DND-41 (cell line): ENCODE measurements around the gene RSPO1.

ENCODE experiments used
- ATAC-seq: fragments of 200-7000 bp; cut with Tn5 transposase; 3 replicates; pipeline ENCODE4 v1.9.1; 2021; ENCODE audit warnings: low read depth; ENCODE audit not compliant: insufficient read depth
- DNase-seq: peaks from one replicate; pipeline ENCODE4 v3.0.0-alpha.2; 2020
- H2AFZ ChIP-seq: 2 replicates; pipeline ENCODE4 v1.6.0; 2012; ENCODE audit warnings: low read depth, low read length
- H3K27ac ChIP-seq: 2 replicates; pipeline ENCODE4 v1.5.1; 2012; ENCODE audit warnings: low read length, inconsistent platforms
- H3K27me3 ChIP-seq: fragments of 200-600 bp; sonication (generic); 2 replicates; pipeline ENCODE4 v1.6.0; 2012; ENCODE audit warnings: low read length, mild to moderate bottlenecking, inconsistent platforms; ENCODE audit not compliant: insufficient read depth, poor library complexity
- H3K36me3 ChIP-seq: 2 replicates; pipeline ENCODE4 v1.5.1; 2012; ENCODE audit warnings: low read length, inconsistent platforms; ENCODE audit not compliant: insufficient read depth
- H3K4me1 ChIP-seq: 2 replicates; pipeline ENCODE4 v1.5.1; 2012; ENCODE audit warnings: mild to moderate bottlenecking, low read length; ENCODE audit not compliant: insufficient read depth
- H3K4me2 ChIP-seq: 2 replicates; pipeline ENCODE4 v1.6.0; 2012; ENCODE audit warnings: mild to moderate bottlenecking, moderate library complexity, low read length, inconsistent platforms; ENCODE audit not compliant: insufficient read depth
- H3K4me3 ChIP-seq, 2 experiments: fragments of 200-600 bp in 1 of 2; shearing (Covaris generic) in 1 of 2; 2 replicates each; pipeline ENCODE4 v1.5.1; 2012 to 2016; ENCODE audit warnings: inconsistent platforms in 2 of 2, low read length in 2 of 2, mild to moderate bottlenecking in 2 of 2, low read depth in 1 of 2, moderate library complexity in 1 of 2
- H3K79me2 ChIP-seq: 2 replicates; pipeline ENCODE4 v1.6.0; 2012; ENCODE audit warnings: low read length, inconsistent platforms; ENCODE audit not compliant: insufficient read depth
- H3K9ac ChIP-seq: 2 replicates; pipeline ENCODE4 v1.6.0; 2012; ENCODE audit warnings: low read depth, mild to moderate bottlenecking, inconsistent platforms, low read length, moderate library complexity
- H3K9me3 ChIP-seq: 2 replicates; pipeline ENCODE4 v1.5.1; 2012; ENCODE audit warnings: low read length, moderate library complexity, mild to moderate bottlenecking, inconsistent platforms; ENCODE audit not compliant: insufficient read depth, severe bottlenecking
- H4K20me1 ChIP-seq: 2 replicates; pipeline ENCODE4 v1.6.0; 2012; ENCODE audit warnings: low read length; ENCODE audit not compliant: insufficient read depth
- EZH2 ChIP-seq: IDR thresholded peaks from 3 replicates; pipeline ENCODE4 v1.6.1; 2012; ENCODE audit warnings: borderline replicate concordance, low read depth, mild to moderate bottlenecking, moderate library complexity, low read length, inconsistent platforms; ENCODE audit not compliant: severe bottlenecking
- TF ChIP-seq, protein P1 (sequence below): IDR thresholded peaks from 2 replicates; pipeline ENCODE4 v1.5.1; 2012; ENCODE audit warnings: borderline replicate concordance, low read length, moderate library complexity, mild to moderate bottlenecking; ENCODE audit not compliant: poor library complexity, severe bottlenecking; ENCODE audit errors: extremely low read depth

Gene RSPO1

GRCh38 chr1:37620707-37621106, 14.0 kb downstream of the RSPO1 start:
- Histone ChIP-seq H3K36me3 (no peaks in the 10 kb centered on the region), H3K4me3 (no peak overlapping the region), H3K9me3 (no peaks in the 10 kb centered on the region), H2AFZ (no peak overlapping the region), H3K27ac (no peak overlapping the region), H3K27me3 (peaks cover 24% of the 10 kb centered on the region), H3K4me2 (no peak overlapping the region), H3K79me2 (no peaks in the 10 kb centered on the region), H4K20me1 (no peaks in the 10 kb centered on the region; the same call in 1 of the 2 replicates), H3K4me1 (no peaks in the 10 kb centered on the region), H3K9ac (no peak overlapping the region)
- ATAC-seq (no peak), DNase-seq (no peak)
- TF ChIP-seq, protein P1, sequence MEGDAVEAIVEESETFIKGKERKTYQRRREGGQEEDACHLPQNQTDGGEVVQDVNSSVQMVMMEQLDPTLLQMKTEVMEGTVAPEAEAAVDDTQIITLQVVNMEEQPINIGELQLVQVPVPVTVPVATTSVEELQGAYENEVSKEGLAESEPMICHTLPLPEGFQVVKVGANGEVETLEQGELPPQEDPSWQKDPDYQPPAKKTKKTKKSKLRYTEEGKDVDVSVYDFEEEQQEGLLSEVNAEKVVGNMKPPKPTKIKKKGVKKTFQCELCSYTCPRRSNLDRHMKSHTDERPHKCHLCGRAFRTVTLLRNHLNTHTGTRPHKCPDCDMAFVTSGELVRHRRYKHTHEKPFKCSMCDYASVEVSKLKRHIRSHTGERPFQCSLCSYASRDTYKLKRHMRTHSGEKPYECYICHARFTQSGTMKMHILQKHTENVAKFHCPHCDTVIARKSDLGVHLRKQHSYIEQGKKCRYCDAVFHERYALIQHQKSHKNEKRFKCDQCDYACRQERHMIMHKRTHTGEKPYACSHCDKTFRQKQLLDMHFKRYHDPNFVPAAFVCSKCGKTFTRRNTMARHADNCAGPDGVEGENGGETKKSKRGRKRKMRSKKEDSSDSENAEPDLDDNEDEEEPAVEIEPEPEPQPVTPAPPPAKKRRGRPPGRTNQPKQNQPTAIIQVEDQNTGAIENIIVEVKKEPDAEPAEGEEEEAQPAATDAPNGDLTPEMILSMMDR, result no peak
- no peak for TF ChIP-seq EZH2

DNA sequence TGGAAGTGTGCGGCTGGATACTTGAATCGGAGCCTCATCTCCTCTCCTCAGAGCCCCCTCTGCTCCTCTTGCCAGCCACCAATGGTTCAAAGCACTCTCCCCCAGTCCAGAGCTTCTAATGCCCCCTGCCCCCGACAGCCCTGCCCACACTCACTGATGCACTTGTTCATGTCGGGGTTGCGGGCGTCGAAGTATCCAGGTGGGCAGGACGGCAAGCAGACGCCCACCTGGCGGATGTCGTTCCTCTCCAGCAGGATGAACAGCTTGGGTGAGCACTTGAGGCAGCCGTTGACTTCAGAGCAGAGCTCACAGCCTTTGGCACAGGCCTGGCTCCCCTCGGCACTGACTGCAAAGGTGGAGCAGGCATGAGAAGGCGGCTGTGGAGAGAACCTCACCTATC, 18.4 kb downstream of the RSPO1 start:
- TF ChIP-seq EZH2, result no peak
- TF ChIP-seq, protein P1, result no peak
- no peak overlapping the region for H3K4me3 ChIP-seq
- ATAC-seq (no peak), DNase-seq (no peak)
- no peak overlapping the region for H3K4me2 ChIP-seq
- no peaks in the 10 kb centered on the region for H3K4me1 ChIP-seq
- H3K27me3 ChIP-seq, result peaks cover 27% of the 10 kb centered on the region
- H2AFZ ChIP-seq, result no peak overlapping the region
- H3K9me3 ChIP-seq, result no peaks in the 10 kb centered on the region
- H4K20me1 ChIP-seq, result peaks cover 3% of the 10 kb centered on the region
- no peaks in the 10 kb centered on the region for H3K36me3 ChIP-seq
- H3K9ac ChIP-seq, result no peak overlapping the region
- H3K27ac ChIP-seq, result no peak overlapping the region
- H3K79me2 ChIP-seq, result no peaks in the 10 kb centered on the region

GRCh38 chr1:37614105-37614504, 20.6 kb downstream of the RSPO1 start:
- peaks cover 3% of the 10 kb centered on the region for H4K20me1 ChIP-seq
- TF ChIP-seq EZH2, result no peak
- TF ChIP-seq, protein P1, result no peak
- H3K4me3 ChIP-seq, result no peak overlapping the region
- no peaks in the 10 kb centered on the region for H3K4me1 ChIP-seq
- no peak overlapping the region for H3K4me2 ChIP-seq
- H3K27me3 ChIP-seq, result peaks cover 34% of the 10 kb centered on the region
- no peak for DNase-seq
- no peak overlapping the region for H3K27ac ChIP-seq
- H3K79me2 ChIP-seq, result no peaks in the 10 kb centered on the region
- no peak overlapping the region for H3K9ac ChIP-seq
- no peak for ATAC-seq
- no peaks in the 10 kb centered on the region for H3K9me3 ChIP-seq
- H2AFZ ChIP-seq, result no peak overlapping the region
- H3K36me3 ChIP-seq, result no peaks in the 10 kb centered on the region

DNA sequence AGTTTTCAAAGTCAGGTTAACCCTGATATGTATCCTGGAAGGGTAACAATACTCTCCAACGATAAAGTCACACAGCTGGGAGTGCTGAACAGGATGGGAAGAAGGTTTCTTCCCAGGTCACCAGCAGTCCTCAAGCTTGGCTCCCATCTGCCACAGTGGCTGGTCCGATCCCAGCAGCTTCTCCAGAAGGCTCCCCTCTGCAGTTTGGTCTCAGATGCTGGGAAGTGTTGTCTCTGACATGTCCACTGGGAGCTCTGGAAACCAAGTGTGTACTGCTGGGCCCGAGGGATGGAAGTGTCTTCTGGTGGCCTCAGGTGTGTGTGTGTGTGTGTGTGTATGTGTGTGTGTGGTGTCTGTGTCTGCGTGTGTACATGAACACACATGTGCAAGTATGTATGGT, 22.5 kb downstream of the RSPO1 start:
- no peak for DNase-seq
- H4K20me1 ChIP-seq, result peaks cover 3% of the 10 kb centered on the region
- TF ChIP-seq, protein P1, result no peak
- TF ChIP-seq EZH2, result no peak
- H3K4me3 ChIP-seq, result no peak overlapping the region
- H2AFZ ChIP-seq, result no peak overlapping the region
- peaks cover 41% of the 10 kb centered on the region for H3K27me3 ChIP-seq
- no peaks in the 10 kb centered on the region for H3K4me1 ChIP-seq
- H3K79me2 ChIP-seq, result no peaks in the 10 kb centered on the region
- no peak for ATAC-seq
- H3K9me3 ChIP-seq, result no peaks in the 10 kb centered on the region
- no peak overlapping the region for H3K27ac ChIP-seq
- no peaks in the 10 kb centered on the region for H3K36me3 ChIP-seq
- H3K4me2 ChIP-seq, result no peak overlapping the region
- H3K9ac ChIP-seq, result no peak overlapping the region
